GM13976 (cell line): ENCODE data around the gene SMG9.
"Not testable (repeated sequence)": the region's sequence is repeated elsewhere in the genome, so short reads cannot be mapped to it uniquely, and the experiment has no call there.

ENCODE experiments used
- DNase-seq: peaks from one replicate; pipeline ENCODE4 v3.0.0; 2012; ENCODE audit warnings: low spot score
- CTCF ChIP-seq: IDR thresholded peaks from 2 replicates; pipeline ENCODE4 v1.5.1; 2012; ENCODE audit warnings: borderline replicate concordance, mild to moderate bottlenecking; ENCODE audit not compliant: insufficient read depth; ENCODE audit errors: extremely low read depth, missing control alignments, control extremely low read depth
- in situ Hi-C: fragments of 300-500 bp; cut with MboI; formaldehyde crosslinking; loops from one replicate; pipeline ENCODE4 v1.12.0; 2022; ENCODE audit warnings: low sequenced_read_pairs, mixed read lengths, inconsistent platforms; ENCODE audit not compliant: unreplicated experiment

The SMG9 gene

GRCh38 chr19:43767316-43767715 lies 12.6 kb upstream of the SMG9 start:
- in situ Hi-C loops, result no loop called here
- no peak for TF ChIP-seq CTCF
- DNase-seq, result no peak

- TF ChIP-seq CTCF, result no peak
- in situ Hi-C loops, result no loop called here
- no peak for DNase-seq
Observed at GRCh38 chr19:43766755-43767043, 11.9 kb upstream of the SMG9 start.

GRCh38 chr19:43765109-43765876 lies 10.5 kb upstream of the SMG9 start:
- in situ Hi-C loops, result no loop called here
- peak; percentile 72 for DNase-seq
- TF ChIP-seq CTCF, result no peak

DNA sequence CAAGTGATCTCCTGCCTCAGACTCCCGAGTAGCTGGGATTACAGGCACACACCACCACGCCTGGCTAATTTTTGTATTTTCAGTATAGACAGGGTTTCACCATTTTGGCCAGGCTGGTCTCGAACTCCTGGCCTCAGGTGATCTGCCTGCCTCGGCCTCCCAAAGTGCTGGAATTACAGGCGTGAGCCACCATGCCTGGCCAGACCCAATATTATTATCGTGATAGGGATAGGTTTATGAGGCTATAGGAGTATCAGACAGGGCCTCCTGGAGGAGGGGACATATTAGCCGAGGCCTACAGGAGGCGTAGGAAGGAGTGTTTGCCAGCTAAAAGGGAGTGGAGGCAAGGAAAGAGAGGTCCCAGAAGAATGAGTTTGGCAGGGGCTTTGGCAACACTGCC lies 9.9 kb upstream of the SMG9 start:
- in situ Hi-C loops, DNase-seq: not testable (repeated sequence)

DNA sequence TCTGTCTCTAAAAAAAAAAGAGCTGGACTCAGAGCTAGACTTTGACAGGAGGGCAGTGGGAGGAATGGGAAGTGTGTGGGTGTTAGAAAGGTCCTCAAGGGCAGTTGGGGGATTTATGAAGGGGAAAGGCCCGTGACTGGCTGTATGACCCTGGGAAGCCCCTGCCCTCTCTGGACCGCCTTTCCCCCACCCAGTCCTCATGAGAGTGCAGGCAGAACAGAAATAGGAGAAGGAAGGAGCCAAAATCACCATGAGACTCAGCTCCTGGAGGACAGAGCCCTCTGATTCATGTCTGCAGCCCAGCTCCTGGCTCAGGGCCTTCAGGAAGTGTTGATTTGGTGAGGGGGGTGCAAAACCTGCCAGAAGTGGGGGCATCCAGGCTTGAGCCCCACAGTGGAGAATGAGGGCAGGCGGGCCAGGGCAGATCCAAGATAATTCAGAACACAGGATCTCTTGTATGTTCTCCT lies 8.7 kb upstream of the SMG9 start:
- in situ Hi-C loops, result no loop called here
- DNase-seq, result no peak
- TF ChIP-seq CTCF, result no peak

- in situ Hi-C loops, result no loop called here
- no peak for TF ChIP-seq CTCF
- DNase-seq, result no peak
Observed at GRCh38 chr19:43762814-43763213, 8.1 kb upstream of the SMG9 start.

GRCh38 chr19:43760941-43761340 lies 6.2 kb upstream of the SMG9 start:
- in situ Hi-C loops, result no loop called here
- TF ChIP-seq CTCF, result no peak
- no peak for DNase-seq
